ENCODE data around the gene RELN. TPM values are rescaled to one million over a fixed set of nuclear protein-coding genes. Genes with fewer than 3 reads are reported as not detected.
A peak's percentile ranks its signal among the peaks of the same experiment; 100 is the strongest.

The RELN gene
- total and polyA plus RNA-seq, 9 of the 15 experiments (the other 6 are each of a cell fraction or from before 2014, with no cell fraction given) = 12.9 to 43.2 (median 18.1) TPM

DNA sequence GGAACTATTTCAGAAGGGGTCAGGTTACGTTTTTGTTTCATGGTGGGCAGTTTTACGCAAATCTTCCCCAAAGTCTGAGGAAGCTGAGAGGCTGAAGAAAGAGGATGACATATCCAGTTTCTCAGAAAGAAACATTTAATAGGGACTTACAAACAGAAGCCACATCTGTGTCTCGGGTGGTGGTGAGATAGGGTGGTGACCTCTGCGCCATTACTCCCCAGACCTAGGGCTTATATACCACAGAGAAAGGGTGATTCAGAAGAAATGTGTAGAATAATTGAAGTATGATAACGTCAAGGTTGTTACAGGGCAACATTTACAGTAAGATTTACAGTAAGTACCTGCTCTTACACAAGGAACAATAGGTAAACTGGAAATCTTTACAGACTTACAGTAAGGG, 43.0 kb upstream of the RELN start (continued):
- TF ChIP-seq SOX6 (IDR thresholded peaks at IDR 0.05) (0 out of 2 replicates have a peak, but pooled peaks have one; percentile 32), HNRNPK (IDR thresholded peaks at IDR 0.05; ENCODE audit: low read depth, low read length, poor library complexity, severe bottlenecking) (no peak), POLR2H (tag; IDR thresholded peaks at IDR 0.05; ENCODE audit: low read depth) (no peak), DMBX1 (CRISPR knock-in tag; IDR thresholded peaks at IDR 0.05; ENCODE audit: borderline replicate concordance) (no peak), MAZ (CRISPR knock-in tag; conservative IDR thresholded peaks at IDR 0.05 in 1 of 2, IDR thresholded peaks at IDR 0.05 in 1 of 2) (no peak), KDM1A (IDR thresholded peaks at IDR 0.05) (0 out of 4 replicates have a peak, but pooled peaks have one; percentile 38 to 42), CBFA2T2 (conservative IDR thresholded peaks at IDR 0.05) (peak; percentile 26; the same call in 1 of the 2 replicates), TCF3 (CRISPR knock-in tag; IDR thresholded peaks at IDR 0.05) (peak; percentile 47), NBN (IDR thresholded peaks at IDR 0.05; ENCODE audit: low read depth) (peak; percentile 25; the same call in 1 of the 2 replicates)

GRCh38 chr7:104029765-104030164, 40.3 kb upstream of the RELN start:
- Histone ChIP-seq H3K9me3 (replicated peaks; ENCODE audit: control insufficient read depth, insufficient read depth, low read depth, low read length) (peaks cover 2% of the 10 kb centered on the region; the same call in 1 of the 2 replicates), H3K79me2 (ENCODE audit: control insufficient read depth, insufficient read depth, low read length) (no peaks in the 10 kb centered on the region), H2AFZ (ENCODE audit: low read depth, low read length) (no peak overlapping the region), H4K20me1 (replicated peaks; ENCODE audit: control insufficient read depth, insufficient read depth, low read length) (no peaks in the 10 kb centered on the region), H3K27me3 (ENCODE audit: control insufficient read depth in 2 of 2, insufficient read depth in 2 of 2, low read length in 2 of 2) (no peaks in the 10 kb centered on the region), H3K9ac (ENCODE audit: insufficient read depth in 1 of 2, low read depth in 2 of 2, low read length in 2 of 2) (no peak overlapping the region), H3K36me3 (ENCODE audit: control insufficient read depth, insufficient read depth, low read length) (no peaks in the 10 kb centered on the region), H3K4me3 (no peak overlapping the region), H3K27ac (ENCODE audit: extremely low read depth, low read depth, low read length) (no peak overlapping the region), H3K4me2 (ENCODE audit: insufficient read depth, low read length) (no peak overlapping the region), H3K9me1 (ENCODE audit: control insufficient read depth, insufficient read depth, low read length) (no peaks in the 10 kb centered on the region), H3K4me1 (replicated peaks in 1 of 2; ENCODE audit: control insufficient read depth in 2 of 2, insufficient read depth in 2 of 2, low read length in 2 of 2) (peaks cover 0 to 7% of the 10 kb centered on the region in 2 experiments; a peak in 2 of 5 replicates)
- ATAC-seq (no peak), DNase-seq (ENCODE audit: extremely low read depth in 1 of 4, low spot score in 3 of 4) (no peak), FAIRE-seq (no peak)
- WGBS (ENCODE audit: insufficient coverage, low coverage, missing lambda C conversion rate) = 20% methylated on average over 2 of the region's 2 CpGs
- POLR2A ChIA-PET = no interaction called here
- BruUV-seq (replicated peaks) = no TSS peak
- in situ Hi-C loops (cut with MboI) = no loop called here
- intact Hi-C loops (cut with micrococcal nuclease) = no loop called here
- CTCF ChIA-PET (ENCODE audit: low intra/inter-chr PET ratio) = no interaction called here
- TF ChIP-seq HIVEP1 (CRISPR knock-in tag; IDR thresholded peaks at IDR 0.05) = no peak
- no peak for TF ChIP-seq CLOCK (CRISPR knock-in tag; IDR thresholded peaks at IDR 0.05; ENCODE audit: borderline replicate concordance)
- TF ChIP-seq NRF1 (conservative IDR thresholded peaks at IDR 0.05 in 1 of 2, IDR thresholded peaks at IDR 0.05 in 1 of 2) = no peak
- TF ChIP-seq SPI1 (IDR thresholded peaks at IDR 0.05; ENCODE audit: borderline replicate concordance, low read depth, low read length) = no peak
